HTR-8/SVneo (cell line): Measurements from ENCODE around the gene STXBP4.
A peak's percentile ranks its signal among the peaks of the same experiment; 100 is the strongest.

Source experiments
- DNase-seq: peaks from one replicate; pipeline ENCODE4 v3.0.0; 2011; ENCODE audit warnings: low spot score, mixed read lengths; ENCODE audit not compliant: insufficient read length
- FAIRE-seq: peaks from 2 replicates; lab custom pipeline; 2011; peaks lifted over from hg19 to GRCh38; lab: Jason Lieb, UNC

Gene STXBP4

GRCh38 chr17:55093353-55093752 is 124.8 kb downstream of the STXBP4 start:
- DNase-seq, result no peak
- no peak for FAIRE-seq

- FAIRE-seq, result no peak
- no peak for DNase-seq
Measured at GRCh38 chr17:55098765-55099164, 130.2 kb downstream of the STXBP4 start.

GRCh38 chr17:55110521-55110920 is 142.0 kb downstream of the STXBP4 start:
- FAIRE-seq (no peak), DNase-seq (no peak)

GRCh38 chr17:55114283-55114682 is 145.7 kb downstream of the STXBP4 start:
- FAIRE-seq (peak; percentile 44), DNase-seq (no peak)

- no peak for DNase-seq
- FAIRE-seq, result no peak
Measured at GRCh38 chr17:55116440-55116914, 147.9 kb downstream of the STXBP4 start.

- DNase-seq, result no peak
- no peak for FAIRE-seq
Measured at GRCh38 chr17:55117164-55117563, 148.6 kb downstream of the STXBP4 start.

GRCh38 chr17:55120651-55121050 is 152.1 kb downstream of the STXBP4 start:
- FAIRE-seq (no peak), DNase-seq (no peak)

GRCh38 chr17:55121268-55121667 is 152.7 kb downstream of the STXBP4 start:
- DNase-seq (no peak), FAIRE-seq (no peak)

- FAIRE-seq, result no peak
Measured at GRCh38 chr17:55122114-55122513, 153.5 kb downstream of the STXBP4 start.

GRCh38 chr17:55124730-55125360 is 156.3 kb downstream of the STXBP4 start:
- no peak for FAIRE-seq

More at GRCh38 chr17:55122114-55122513, 153.5 kb downstream of the STXBP4 start:
- DNase-seq, result no peak

GRCh38 chr17:55133583-55133982 is 165.0 kb downstream of the STXBP4 start:
- no peak for FAIRE-seq

More at GRCh38 chr17:55124730-55125360, 156.3 kb downstream of the STXBP4 start:
- no peak for DNase-seq

GRCh38 chr17:55134486-55135157 is 166.1 kb downstream of the STXBP4 start:
- DNase-seq, result no peak
- no peak for FAIRE-seq

More at GRCh38 chr17:55133583-55133982, 165.0 kb downstream of the STXBP4 start:
- no peak for DNase-seq

- DNase-seq (no peak), FAIRE-seq (peak; percentile 62)
Measured at GRCh38 chr17:55140809-55141208, 172.2 kb downstream of the STXBP4 start.

- DNase-seq (no peak), FAIRE-seq (peak; percentile 76)
Measured at GRCh38 chr17:55144518-55144917, 176.0 kb downstream of the STXBP4 start.

GRCh38 chr17:55149485-55149884 is 180.9 kb downstream of the STXBP4 start:
- no peak for FAIRE-seq
- DNase-seq, result no peak

- DNase-seq (no peak), FAIRE-seq (peak; percentile 31)
Measured at GRCh38 chr17:55152236-55152635, 183.7 kb downstream of the STXBP4 start.

GRCh38 chr17:55154101-55154500 is 185.5 kb downstream of the STXBP4 start:
- FAIRE-seq, result no peak
- DNase-seq, result no peak

- no peak for FAIRE-seq
Measured at GRCh38 chr17:55155856-55156560, 187.4 kb downstream of the STXBP4 start.

GRCh38 chr17:55157165-55157564 is 188.6 kb downstream of the STXBP4 start:
- DNase-seq (peak; percentile 38), FAIRE-seq (no peak)

More at GRCh38 chr17:55155856-55156560, 187.4 kb downstream of the STXBP4 start:
- DNase-seq, result no peak

GRCh38 chr17:55158439-55158838 is 189.9 kb downstream of the STXBP4 start:
- no peak for FAIRE-seq
- DNase-seq, result no peak

- DNase-seq (no peak), FAIRE-seq (no peak)
Measured at GRCh38 chr17:55159251-55159650, 190.7 kb downstream of the STXBP4 start.
